ENCODE results near the gene STRN.
"Not testable (repeated sequence)": the region's sequence is repeated elsewhere in the genome, so short reads cannot be mapped to it uniquely, and the experiment has no call there.

The STRN gene

GRCh38 chr2:36906277-36906676, 60.1 kb downstream of the STRN start:
- no peaks in the 10 kb centered on the region; the same call in 1 of the 2 replicates for H3K4me1 ChIP-seq (ENCODE audit: control insufficient read depth, insufficient read depth, low read length)

GRCh38 chr2:36904636-36905035, 61.7 kb downstream of the STRN start:
- Histone ChIP-seq H3K27ac (ENCODE audit: low read length) (no peak overlapping the region), H3K27me3 (ENCODE audit: control insufficient read depth, insufficient read depth, low read length) (no peaks in the 10 kb centered on the region), H3K9me3 (ENCODE audit: control insufficient read depth, insufficient read depth, low read length) (no peaks in the 10 kb centered on the region), H3K4me3 (ENCODE audit: low read length) (no peak overlapping the region), H3K4me1 (ENCODE audit: control insufficient read depth, insufficient read depth, low read length) (no peaks in the 10 kb centered on the region; the same call in 1 of the 2 replicates), H3K36me3 (ENCODE audit: control insufficient read depth, insufficient read depth, low read length) (no peaks in the 10 kb centered on the region)
- no CpG with 5 or more reads among the region's 6 CpGs for WGBS (ENCODE audit: insufficient coverage, insufficient read length)
- no peak for DNase-seq (ENCODE audit: low read depth, low spot score)

More at GRCh38 chr2:36906277-36906676, 60.1 kb downstream of the STRN start:
- no CpG with 5 or more reads among the region's 4 CpGs for whole genome bisulfite sequencing (ENCODE audit: insufficient coverage, insufficient read length)
- Histone ChIP-seq H3K36me3 (ENCODE audit: control insufficient read depth, insufficient read depth, low read length) (no peaks in the 10 kb centered on the region), H3K4me3 (ENCODE audit: low read length) (no peak overlapping the region), H3K27me3 (ENCODE audit: control insufficient read depth, insufficient read depth, low read length) (no peaks in the 10 kb centered on the region), H3K27ac (ENCODE audit: low read length) (no peak overlapping the region), H3K9me3 (ENCODE audit: control insufficient read depth, insufficient read depth, low read length) (no peaks in the 10 kb centered on the region)
- DNase-seq (ENCODE audit: low read depth, low spot score) = no peak

DNA sequence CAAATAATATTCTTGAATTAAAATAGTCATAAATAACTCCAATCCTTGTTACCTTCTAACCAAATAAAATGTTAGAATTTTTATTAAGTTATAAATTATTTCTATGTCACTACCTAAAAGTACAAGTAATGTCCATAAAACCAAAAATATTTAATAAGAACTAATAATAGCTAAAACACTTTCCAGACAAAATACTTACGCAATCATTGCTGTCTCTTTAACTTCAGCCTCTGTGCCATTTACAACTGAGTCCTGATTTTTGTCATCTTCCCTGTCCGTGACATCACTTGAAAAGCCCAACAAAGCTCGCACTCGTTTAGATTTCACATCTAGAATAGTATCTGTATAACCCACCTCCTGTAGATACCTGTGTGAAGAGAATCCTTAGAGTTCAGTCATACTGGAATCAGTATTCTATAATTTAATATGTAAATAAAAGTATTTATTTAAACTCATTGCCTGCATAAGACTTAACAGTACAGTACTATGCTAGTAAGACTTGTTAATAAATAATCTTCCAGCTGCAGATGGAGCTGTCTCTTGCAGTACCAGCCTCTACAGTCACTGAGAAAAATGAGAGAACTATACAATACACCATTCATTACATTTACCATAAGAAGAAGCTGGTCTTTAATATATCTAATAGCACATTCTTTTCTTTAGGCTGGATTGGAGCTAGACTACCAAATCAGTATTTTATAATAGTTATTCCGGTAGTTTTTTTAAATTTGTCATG, 63.8 kb downstream of the STRN start:
- no peak for DNase-seq (ENCODE audit: low read depth, low spot score)
- H3K27ac ChIP-seq (ENCODE audit: low read length) = no peak overlapping the region
- no CpG with 5 or more reads among the region's 5 CpGs for WGBS (ENCODE audit: insufficient coverage, insufficient read length)
- H3K9me3 ChIP-seq (ENCODE audit: control insufficient read depth, insufficient read depth, low read length) = no peaks in the 10 kb centered on the region
- no peaks in the 10 kb centered on the region; the same call in 1 of the 2 replicates for H3K4me1 ChIP-seq (ENCODE audit: control insufficient read depth, insufficient read depth, low read length)
- H3K27me3 ChIP-seq (ENCODE audit: control insufficient read depth, insufficient read depth, low read length) = no peaks in the 10 kb centered on the region
- H3K36me3 ChIP-seq (ENCODE audit: control insufficient read depth, insufficient read depth, low read length) = no peaks in the 10 kb centered on the region
- no peak overlapping the region for H3K4me3 ChIP-seq (ENCODE audit: low read length)

GRCh38 chr2:36892805-36893204, 73.5 kb downstream of the STRN start:
- no peak for DNase-seq (ENCODE audit: low read depth, low spot score)
- Histone ChIP-seq H3K27ac (ENCODE audit: low read length) (no peak overlapping the region), H3K4me3 (ENCODE audit: low read length) (no peak overlapping the region), H3K4me1 (ENCODE audit: control insufficient read depth, insufficient read depth, low read length) (no peaks in the 10 kb centered on the region), H3K36me3 (ENCODE audit: control insufficient read depth, insufficient read depth, low read length) (no peaks in the 10 kb centered on the region), H3K27me3 (ENCODE audit: control insufficient read depth, insufficient read depth, low read length) (no peaks in the 10 kb centered on the region), H3K9me3 (ENCODE audit: control insufficient read depth, insufficient read depth, low read length) (no peaks in the 10 kb centered on the region)
- no CpG with 5 or more reads among the region's 7 CpGs for WGBS (ENCODE audit: insufficient coverage, insufficient read length)

DNA sequence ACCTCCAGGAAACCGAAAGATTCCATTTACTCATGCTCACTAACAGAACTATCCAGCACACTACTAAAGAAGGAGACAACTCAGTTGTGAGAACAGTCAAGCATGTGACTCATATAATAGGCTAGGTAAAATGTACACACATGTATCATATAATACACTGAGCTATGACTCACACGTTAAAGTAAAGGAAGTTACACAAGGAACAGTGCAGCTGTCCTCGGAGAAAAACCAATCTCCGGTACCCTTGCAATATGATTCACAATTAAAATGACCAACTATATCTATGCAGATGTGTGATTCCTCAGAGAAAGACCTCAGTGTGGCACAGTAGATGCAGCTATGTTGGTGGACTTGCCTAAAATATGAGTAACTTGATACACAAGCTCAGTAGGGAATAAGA, 76.5 kb downstream of the STRN start:
- H3K4me1 ChIP-seq (ENCODE audit: control insufficient read depth, insufficient read depth, low read length) = no peaks in the 10 kb centered on the region
- WGBS (ENCODE audit: insufficient coverage, insufficient read length) = no CpG with 5 or more reads among the region's 4 CpGs
- no peak overlapping the region for H3K4me3 ChIP-seq (ENCODE audit: low read length)
- H3K9me3 ChIP-seq (ENCODE audit: control insufficient read depth, insufficient read depth, low read length) = no peaks in the 10 kb centered on the region
- no peak for DNase-seq (ENCODE audit: low read depth, low spot score)
- no peaks in the 10 kb centered on the region for H3K27me3 ChIP-seq (ENCODE audit: control insufficient read depth, insufficient read depth, low read length)
- no peak overlapping the region for H3K27ac ChIP-seq (ENCODE audit: low read length)
- H3K36me3 ChIP-seq (ENCODE audit: control insufficient read depth, insufficient read depth, low read length) = no peaks in the 10 kb centered on the region

GRCh38 chr2:36887095-36887494, 79.2 kb downstream of the STRN start:
- not testable (repeated sequence) for H3K4me1 ChIP-seq (ENCODE audit: control insufficient read depth, insufficient read depth, low read length); H3K9me3 ChIP-seq (ENCODE audit: control insufficient read depth, insufficient read depth, low read length); H3K36me3 ChIP-seq (ENCODE audit: control insufficient read depth, insufficient read depth, low read length); DNase-seq (ENCODE audit: low read depth, low spot score); H3K27ac ChIP-seq (ENCODE audit: low read length); H3K27me3 ChIP-seq (ENCODE audit: control insufficient read depth, insufficient read depth, low read length); H3K4me3 ChIP-seq (ENCODE audit: low read length)
- WGBS (ENCODE audit: insufficient coverage, insufficient read length) = no CpG with 5 or more reads among the region's 9 CpGs

DNA sequence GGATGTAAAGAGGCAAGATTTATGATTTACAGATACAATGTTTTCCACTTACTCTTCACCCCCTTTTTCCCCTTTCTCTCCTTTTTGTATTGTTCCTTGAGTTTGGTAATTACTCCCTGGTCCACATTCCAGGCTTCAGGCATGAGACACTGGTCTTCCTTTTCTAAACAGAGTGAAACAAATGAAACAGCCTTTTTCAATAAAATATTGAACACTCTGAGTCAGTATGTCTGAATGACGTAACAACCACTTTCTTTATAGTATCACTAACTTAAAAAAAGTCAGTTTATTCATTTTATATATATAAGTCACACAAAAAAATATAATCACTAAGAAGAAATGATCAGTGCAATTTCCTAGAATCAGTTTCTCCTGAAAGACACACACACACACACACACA, 79.7 kb downstream of the STRN start:
- Histone ChIP-seq H3K9me3 (ENCODE audit: control insufficient read depth, insufficient read depth, low read length) (no peaks in the 10 kb centered on the region), H3K27ac (ENCODE audit: low read length) (no peak overlapping the region), H3K27me3 (ENCODE audit: control insufficient read depth, insufficient read depth, low read length) (no peaks in the 10 kb centered on the region), H3K4me1 (ENCODE audit: control insufficient read depth, insufficient read depth, low read length) (no peaks in the 10 kb centered on the region), H3K36me3 (ENCODE audit: control insufficient read depth, insufficient read depth, low read length) (no peaks in the 10 kb centered on the region), H3K4me3 (ENCODE audit: low read length) (no peak overlapping the region)
- no CpG with 5 or more reads among the region's 1 CpG for WGBS (ENCODE audit: insufficient coverage, insufficient read length)
- no peak for DNase-seq (ENCODE audit: low read depth, low spot score)

- Histone ChIP-seq H3K27me3 (ENCODE audit: control insufficient read depth, insufficient read depth, low read length) (no peaks in the 10 kb centered on the region), H3K4me1 (ENCODE audit: control insufficient read depth, insufficient read depth, low read length) (no peaks in the 10 kb centered on the region), H3K36me3 (ENCODE audit: control insufficient read depth, insufficient read depth, low read length) (no peaks in the 10 kb centered on the region), H3K27ac (ENCODE audit: low read length) (no peak overlapping the region), H3K9me3 (ENCODE audit: control insufficient read depth, insufficient read depth, low read length) (no peaks in the 10 kb centered on the region), H3K4me3 (ENCODE audit: low read length) (no peak overlapping the region)
- DNase-seq (ENCODE audit: low read depth, low spot score) = no peak
- 100% methylated on average over 1 of the region's 3 CpGs for WGBS (ENCODE audit: insufficient coverage, insufficient read length)
These were observed 80.7 kb downstream of the STRN start for GRCh38 chr2:36885605-36886004.

DNA sequence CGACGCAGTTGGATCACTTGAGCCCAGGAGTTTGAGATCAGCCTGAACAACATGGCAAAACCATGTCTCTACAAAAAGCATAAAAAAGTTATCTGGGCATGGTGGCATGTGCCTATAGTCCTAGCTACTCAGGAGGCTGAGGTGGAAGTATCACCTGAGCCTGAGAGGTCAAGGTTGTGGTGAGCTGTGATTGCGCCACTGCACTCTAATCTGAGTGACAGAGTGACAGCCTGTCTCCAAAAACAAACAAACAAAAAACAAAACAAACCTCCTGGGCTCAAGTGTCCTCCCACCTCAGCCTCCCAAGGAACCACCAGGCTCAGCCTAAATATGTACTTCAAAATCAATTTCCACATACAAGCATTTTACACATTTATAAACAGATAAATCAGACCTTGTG, 83.8 kb downstream of the STRN start:
- H3K9me3 ChIP-seq (ENCODE audit: control insufficient read depth, insufficient read depth, low read length) = no peaks in the 10 kb centered on the region
- H3K27ac ChIP-seq (ENCODE audit: low read length) = no peak overlapping the region
- H3K4me1 ChIP-seq (ENCODE audit: control insufficient read depth, insufficient read depth, low read length) = no peaks in the 10 kb centered on the region
- WGBS (ENCODE audit: insufficient coverage, insufficient read length) = no CpG with 5 or more reads among the region's 3 CpGs
- H3K27me3 ChIP-seq (ENCODE audit: control insufficient read depth, insufficient read depth, low read length) = no peaks in the 10 kb centered on the region
- DNase-seq (ENCODE audit: low read depth, low spot score) = no peak
- H3K4me3 ChIP-seq (ENCODE audit: low read length) = no peak overlapping the region
- no peaks in the 10 kb centered on the region for H3K36me3 ChIP-seq (ENCODE audit: control insufficient read depth, insufficient read depth, low read length)

- Histone ChIP-seq H3K27ac (ENCODE audit: low read length) (no peak overlapping the region), H3K4me3 (ENCODE audit: low read length) (no peak overlapping the region), H3K27me3 (ENCODE audit: control insufficient read depth, insufficient read depth, low read length) (no peaks in the 10 kb centered on the region), H3K4me1 (ENCODE audit: control insufficient read depth, insufficient read depth, low read length) (no peaks in the 10 kb centered on the region), H3K36me3 (ENCODE audit: control insufficient read depth, insufficient read depth, low read length) (no peaks in the 10 kb centered on the region), H3K9me3 (ENCODE audit: control insufficient read depth, insufficient read depth, low read length) (no peaks in the 10 kb centered on the region)
- WGBS (ENCODE audit: insufficient coverage, insufficient read length) = no CpG with 5 or more reads among the region's 1 CpG
- no peak for DNase-seq (ENCODE audit: low read depth, low spot score)
These were observed 84.5 kb downstream of the STRN start for GRCh38 chr2:36881816-36882215.

DNA sequence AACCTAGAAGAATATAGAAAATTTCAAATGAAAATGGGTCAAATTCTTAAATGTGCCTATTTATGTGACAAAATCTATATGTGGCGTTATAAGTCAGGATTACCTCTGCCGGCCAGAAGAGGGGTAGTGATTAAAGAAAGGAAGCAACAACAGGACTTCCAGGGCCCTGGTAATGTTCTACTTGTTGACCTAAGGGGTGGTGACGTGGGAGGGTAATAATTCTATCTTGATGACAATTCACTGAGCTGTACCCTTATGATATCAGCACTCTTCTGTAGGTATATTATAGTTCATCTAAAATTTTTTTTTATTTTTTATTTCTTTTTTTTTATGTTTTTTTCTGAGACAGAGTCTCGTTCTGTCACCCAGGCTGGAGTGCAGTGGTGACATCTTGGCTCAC, 87.9 kb downstream of the STRN start:
- no peaks in the 10 kb centered on the region for H3K27me3 ChIP-seq (ENCODE audit: control insufficient read depth, insufficient read depth, low read length)
- no peaks in the 10 kb centered on the region for H3K9me3 ChIP-seq (ENCODE audit: control insufficient read depth, insufficient read depth, low read length)
- WGBS (ENCODE audit: insufficient coverage, insufficient read length) = no CpG with 5 or more reads among the region's 4 CpGs
- DNase-seq (ENCODE audit: low read depth, low spot score) = no peak
- H3K4me1 ChIP-seq (ENCODE audit: control insufficient read depth, insufficient read depth, low read length) = no peaks in the 10 kb centered on the region
- H3K4me3 ChIP-seq (ENCODE audit: low read length) = no peak overlapping the region
- H3K27ac ChIP-seq (ENCODE audit: low read length) = no peak overlapping the region
- H3K36me3 ChIP-seq (ENCODE audit: control insufficient read depth, insufficient read depth, low read length) = no peaks in the 10 kb centered on the region
